GM12878 (cell line): ENCODE results near the gene POC1B. TPM values are rescaled to one million over a fixed set of nuclear protein-coding genes. Genes with fewer than 3 reads are reported as not detected.

Source experiments
- BCL11A ChIP-seq: IDR thresholded peaks from 2 replicates; pipeline ENCODE4 v1.6.1; 2011; ENCODE audit warnings: low read depth, low read length
- BHLHE40 ChIP-seq, 2 experiments: fragments of 450-650 bp in 1 of 2; IDR thresholded peaks; 2 replicates each; pipeline ENCODE4 v1.6.1; 2011 to 2017; ENCODE audit warnings: low read depth in 2 of 2, borderline replicate concordance in 1 of 2, improper control_type of control experiment in 1 of 2, low read length in 1 of 2, mild to moderate bottlenecking in 1 of 2
- E2F4 ChIP-seq: IDR thresholded peaks from 2 replicates; pipeline ENCODE4 v1.6.1; 2012; ENCODE audit warnings: low read depth, low read length, improper control_type of control experiment
- E2F8 ChIP-seq: fragments of 450-650 bp; IDR thresholded peaks from 2 replicates; pipeline ENCODE4 v1.6.1; 2018; ENCODE audit warnings: mild to moderate bottlenecking, low read depth, moderate library complexity; ENCODE audit not compliant: partially characterized antibody
- GABPA ChIP-seq: IDR thresholded peaks from 2 replicates; pipeline ENCODE4 v1.6.1; 2014; ENCODE audit warnings: antibody characterized with exemption, low read depth, mild to moderate bottlenecking, inconsistent platforms
- IKZF1 ChIP-seq: fragments of 450-650 bp; conservative IDR thresholded peaks from 2 replicates; pipeline ENCODE4 v1.6.1; 2017; ENCODE audit warnings: antibody characterized with exemption, mild to moderate bottlenecking
- MTA2 ChIP-seq: fragments of 450-650 bp; IDR thresholded peaks from 2 replicates; pipeline ENCODE4 v1.6.1; 2016; ENCODE audit warnings: low read depth, mild to moderate bottlenecking, moderate library complexity
- NR2C1 ChIP-seq: fragments of 450-650 bp; IDR thresholded peaks from 2 replicates; pipeline ENCODE4 v1.6.1; 2017; ENCODE audit warnings: antibody characterized with exemption, mild to moderate bottlenecking, moderate library complexity
- PML ChIP-seq: IDR thresholded peaks from 2 replicates; pipeline ENCODE4 v1.6.1; 2012; ENCODE audit warnings: low read length, inconsistent platforms
- RCOR1 ChIP-seq: conservative IDR thresholded peaks from 2 replicates; pipeline ENCODE4 v1.6.1; 2012; ENCODE audit warnings: low read depth, low read length, improper control_type of control experiment
- RFX5 ChIP-seq: IDR thresholded peaks from 2 replicates; pipeline ENCODE4 v1.6.1; 2011; ENCODE audit warnings: low read depth, low read length, improper control_type of control experiment
- SMAD1 ChIP-seq: fragments of 450-650 bp; IDR thresholded peaks from 2 replicates; pipeline ENCODE4 v1.6.1; 2018; ENCODE audit warnings: mild to moderate bottlenecking, low read depth; ENCODE audit not compliant: partially characterized antibody
- SMARCA5 ChIP-seq: fragments of 450-650 bp; IDR thresholded peaks from 2 replicates; pipeline ENCODE4 v1.6.1; 2017; ENCODE audit warnings: mild to moderate bottlenecking
- SP1 ChIP-seq: IDR thresholded peaks from one replicate; pipeline ENCODE4 v1.6.1; 2011; ENCODE audit warnings: low read depth, low read length
- STAT1 ChIP-seq: fragments of 450-650 bp; conservative IDR thresholded peaks from 2 replicates; pipeline ENCODE4 v1.6.1; 2014; ENCODE audit warnings: antibody characterized with exemption, mild to moderate bottlenecking
- TAF1 ChIP-seq: IDR thresholded peaks from 2 replicates; pipeline ENCODE4 v1.6.1; 2011; ENCODE audit warnings: mild to moderate bottlenecking, low read depth, low read length, borderline replicate concordance
- ZNF384 ChIP-seq: IDR thresholded peaks from 2 replicates; pipeline ENCODE4 v1.6.1; 2012; ENCODE audit warnings: low read depth, mild to moderate bottlenecking, low read length, improper control_type of control experiment, borderline replicate concordance
- polyA plus RNA-seq, 11 experiments: library from polyadenylated mRNA; depleted of rRNA in 4 of 11; unstranded in 6 of 11; stranded (reverse) in 5 of 11; fragments of >200 nt; fragmentation: Nextera tagmentation in 4 of 11; fragmentation: Illumina TruSeq in 1 of 11; extraction: Ambion mirVana in 4 of 11; extraction: Trizol in 1 of 11; gene quantifications; 1 replicate in 1 of 11; 2 replicates in 10 of 11; pipeline versions ENCODE4 v1.2.1 to v1.2.3, GENCODE V29; 2011 to 2016; ENCODE audit warnings: inconsistent platforms in 2 of 11, missing spikeins in 2 of 11, low read depth in 1 of 11
- total RNA-seq, 4 experiments: library from RNA; depleted of rRNA in 3 of 4; stranded (reverse); fragments of >200 nt in 3 of 4; fragmentation: Illumina TruSeq in 1 of 4; extraction: Trizol in 1 of 4; gene quantifications; 2 replicates each; pipeline versions ENCODE4 v1.2.1 to v1.2.3, GENCODE V29; 2013 to 2021
- TF ChIP-seq, protein P1 (sequence below): IDR thresholded peaks from 2 replicates; pipeline ENCODE4 v1.6.1; 2012; ENCODE audit warnings: low read length, inconsistent platforms
- TF ChIP-seq, protein P2 (sequence below): fragments of 450-650 bp; formaldehyde crosslinking; IDR thresholded peaks from 2 replicates; pipeline ENCODE4 v1.4.0; 2020; ENCODE audit warnings: mild to moderate bottlenecking, moderate library complexity
- TF ChIP-seq, protein P3 (sequence below): fragments of 450-650 bp; conservative IDR thresholded peaks from 2 replicates; pipeline ENCODE4 v1.6.1; 2017; ENCODE audit warnings: mild to moderate bottlenecking, moderate library complexity

Gene POC1B
- total and polyA plus RNA-seq, 10 of the 15 experiments (the other 5 are each of a cell fraction or from before 2014, with no cell fraction given): 4.4 to 17.8 (median 11.3) TPM

- TF ChIP-seq BHLHE40 (IDR thresholded peaks at IDR 0.05; ENCODE audit: borderline replicate concordance in 1 of 2, low read depth in 2 of 2, low read length in 1 of 2) (no peak), BCL11A (no peak), ZNF384 (0 out of 2 replicates have a peak, but pooled peaks have one; percentile 45), SMARCA5 (no peak), E2F4 (no peak), STAT1 (no peak), IKZF1 (no peak; the same call in 1 of the 2 replicates), GABPA (no peak), PML (0 out of 2 replicates have a peak, but pooled peaks have one; percentile 18), RCOR1 (no peak), MTA2 (no peak), SMAD1 (no peak), TAF1 (no peak), NR2C1 (no peak), SP1 (no peak), RFX5 (no peak), E2F8 (no peak)
- TF ChIP-seq, protein P1, sequence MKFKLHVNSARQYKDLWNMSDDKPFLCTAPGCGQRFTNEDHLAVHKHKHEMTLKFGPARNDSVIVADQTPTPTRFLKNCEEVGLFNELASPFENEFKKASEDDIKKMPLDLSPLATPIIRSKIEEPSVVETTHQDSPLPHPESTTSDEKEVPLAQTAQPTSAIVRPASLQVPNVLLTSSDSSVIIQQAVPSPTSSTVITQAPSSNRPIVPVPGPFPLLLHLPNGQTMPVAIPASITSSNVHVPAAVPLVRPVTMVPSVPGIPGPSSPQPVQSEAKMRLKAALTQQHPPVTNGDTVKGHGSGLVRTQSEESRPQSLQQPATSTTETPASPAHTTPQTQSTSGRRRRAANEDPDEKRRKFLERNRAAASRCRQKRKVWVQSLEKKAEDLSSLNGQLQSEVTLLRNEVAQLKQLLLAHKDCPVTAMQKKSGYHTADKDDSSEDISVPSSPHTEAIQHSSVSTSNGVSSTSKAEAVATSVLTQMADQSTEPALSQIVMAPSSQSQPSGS: peak; percentile 26; the same call in 1 of the 2 replicates
- TF ChIP-seq, protein P2, sequence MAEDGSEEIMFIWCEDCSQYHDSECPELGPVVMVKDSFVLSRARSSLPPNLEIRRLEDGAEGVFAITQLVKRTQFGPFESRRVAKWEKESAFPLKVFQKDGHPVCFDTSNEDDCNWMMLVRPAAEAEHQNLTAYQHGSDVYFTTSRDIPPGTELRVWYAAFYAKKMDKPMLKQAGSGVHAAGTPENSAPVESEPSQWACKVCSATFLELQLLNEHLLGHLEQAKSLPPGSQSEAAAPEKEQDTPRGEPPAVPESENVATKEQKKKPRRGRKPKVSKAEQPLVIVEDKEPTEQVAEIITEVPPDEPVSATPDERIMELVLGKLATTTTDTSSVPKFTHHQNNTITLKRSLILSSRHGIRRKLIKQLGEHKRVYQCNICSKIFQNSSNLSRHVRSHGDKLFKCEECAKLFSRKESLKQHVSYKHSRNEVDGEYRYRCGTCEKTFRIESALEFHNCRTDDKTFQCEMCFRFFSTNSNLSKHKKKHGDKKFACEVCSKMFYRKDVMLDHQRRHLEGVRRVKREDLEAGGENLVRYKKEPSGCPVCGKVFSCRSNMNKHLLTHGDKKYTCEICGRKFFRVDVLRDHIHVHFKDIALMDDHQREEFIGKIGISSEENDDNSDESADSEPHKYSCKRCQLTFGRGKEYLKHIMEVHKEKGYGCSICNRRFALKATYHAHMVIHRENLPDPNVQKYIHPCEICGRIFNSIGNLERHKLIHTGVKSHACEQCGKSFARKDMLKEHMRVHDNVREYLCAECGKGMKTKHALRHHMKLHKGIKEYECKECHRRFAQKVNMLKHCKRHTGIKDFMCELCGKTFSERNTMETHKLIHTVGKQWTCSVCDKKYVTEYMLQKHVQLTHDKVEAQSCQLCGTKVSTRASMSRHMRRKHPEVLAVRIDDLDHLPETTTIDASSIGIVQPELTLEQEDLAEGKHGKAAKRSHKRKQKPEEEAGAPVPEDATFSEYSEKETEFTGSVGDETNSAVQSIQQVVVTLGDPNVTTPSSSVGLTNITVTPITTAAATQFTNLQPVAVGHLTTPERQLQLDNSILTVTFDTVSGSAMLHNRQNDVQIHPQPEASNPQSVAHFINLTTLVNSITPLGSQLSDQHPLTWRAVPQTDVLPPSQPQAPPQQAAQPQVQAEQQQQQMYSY (CRISPR knock-in tag): no peak
- TF ChIP-seq, protein P3, sequence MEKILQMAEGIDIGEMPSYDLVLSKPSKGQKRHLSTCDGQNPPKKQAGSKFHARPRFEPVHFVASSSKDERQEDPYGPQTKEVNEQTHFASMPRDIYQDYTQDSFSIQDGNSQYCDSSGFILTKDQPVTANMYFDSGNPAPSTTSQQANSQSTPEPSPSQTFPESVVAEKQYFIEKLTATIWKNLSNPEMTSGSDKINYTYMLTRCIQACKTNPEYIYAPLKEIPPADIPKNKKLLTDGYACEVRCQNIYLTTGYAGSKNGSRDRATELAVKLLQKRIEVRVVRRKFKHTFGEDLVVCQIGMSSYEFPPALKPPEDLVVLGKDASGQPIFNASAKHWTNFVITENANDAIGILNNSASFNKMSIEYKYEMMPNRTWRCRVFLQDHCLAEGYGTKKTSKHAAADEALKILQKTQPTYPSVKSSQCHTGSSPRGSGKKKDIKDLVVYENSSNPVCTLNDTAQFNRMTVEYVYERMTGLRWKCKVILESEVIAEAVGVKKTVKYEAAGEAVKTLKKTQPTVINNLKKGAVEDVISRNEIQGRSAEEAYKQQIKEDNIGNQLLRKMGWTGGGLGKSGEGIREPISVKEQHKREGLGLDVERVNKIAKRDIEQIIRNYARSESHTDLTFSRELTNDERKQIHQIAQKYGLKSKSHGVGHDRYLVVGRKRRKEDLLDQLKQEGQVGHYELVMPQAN: no peak
These were observed 57.1 kb downstream of the POC1B start (continued) for GRCh38 chr12:89468648-89469326.
